Astrocyte (in vitro differentiated cells and primary cell): Measurements from ENCODE around the gene TTC34. TPM values are rescaled to one million over a fixed set of nuclear protein-coding genes. Genes with fewer than 3 reads are reported as not detected.
"Not testable (repeated sequence)": the region's sequence is repeated elsewhere in the genome, so short reads cannot be mapped to it uniquely, and the experiment has no call there.

Experiments
- DNase-seq: peaks from one replicate; pipeline ENCODE4 v3.0.0-alpha.2; 2010; ENCODE audit warnings: low read depth
- FAIRE-seq: peaks from 2 replicates; lab custom pipeline; 2011; peaks lifted over from hg19 to GRCh38; lab: Jason Lieb, UNC
- H2AFZ ChIP-seq: 2 replicates; pipeline ENCODE4 v1.6.0; 2012; ENCODE audit warnings: low read depth, low read length, inconsistent platforms
- H3K27ac ChIP-seq: 2 replicates; pipeline ENCODE4 v1.5.1; 2011; ENCODE audit warnings: low read depth, low read length, inconsistent platforms
- H3K27me3 ChIP-seq: 2 replicates; pipeline ENCODE4 v1.6.0; 2011; ENCODE audit warnings: low read length, inconsistent platforms; ENCODE audit not compliant: insufficient read depth
- H3K36me3 ChIP-seq: 2 replicates; pipeline ENCODE4 v1.5.1; 2011; ENCODE audit warnings: low read length, inconsistent platforms; ENCODE audit not compliant: insufficient read depth
- H3K4me1 ChIP-seq: 2 replicates; pipeline ENCODE4 v1.5.1; 2011; ENCODE audit warnings: low read length, inconsistent platforms; ENCODE audit not compliant: insufficient read depth
- H3K4me2 ChIP-seq: 2 replicates; pipeline ENCODE4 v1.6.0; 2012; ENCODE audit warnings: low read length, inconsistent platforms
- H3K4me3 ChIP-seq: 2 replicates; pipeline ENCODE4 v1.5.1; 2011; ENCODE audit warnings: low read depth, mild to moderate bottlenecking, low read length, inconsistent platforms; ENCODE audit not compliant: insufficient read depth
- H3K79me2 ChIP-seq: 2 replicates; pipeline ENCODE4 v1.6.0; 2012; ENCODE audit warnings: mild to moderate bottlenecking, low read length, inconsistent platforms; ENCODE audit not compliant: insufficient read depth
- H3K9ac ChIP-seq: 2 replicates; pipeline ENCODE4 v1.6.0; 2012; ENCODE audit warnings: mild to moderate bottlenecking, low read length, inconsistent platforms
- H3K9me3 ChIP-seq: 2 replicates; pipeline ENCODE4 v1.5.1; 2012; ENCODE audit warnings: low read depth, mild to moderate bottlenecking, low read length, inconsistent platforms; ENCODE audit not compliant: insufficient read depth
- H4K20me1 ChIP-seq: 2 replicates; pipeline ENCODE4 v1.6.0; 2012; ENCODE audit warnings: low read length, inconsistent platforms; ENCODE audit not compliant: insufficient read depth
- H3K27ac Mint-ChIP-seq: one replicate; pipeline ENCODE4 v1.8.0; 2021; ENCODE audit warnings: mild to moderate bottlenecking, mixed read lengths; ENCODE audit not compliant: unreplicated experiment
- H3K27me3 Mint-ChIP-seq: one replicate; pipeline ENCODE4 v1.8.0; 2021; ENCODE audit warnings: low read depth, mixed read lengths; ENCODE audit not compliant: unreplicated experiment
- H3K36me3 Mint-ChIP-seq: one replicate; pipeline ENCODE4 v1.8.0; 2021; ENCODE audit warnings: low read depth, mixed read lengths; ENCODE audit not compliant: unreplicated experiment
- H3K4me1 Mint-ChIP-seq: one replicate; pipeline ENCODE4 v1.8.0; 2021; ENCODE audit warnings: low read depth, mixed read lengths; ENCODE audit not compliant: unreplicated experiment
- H3K4me3 Mint-ChIP-seq: one replicate; pipeline ENCODE4 v1.8.0; 2021; ENCODE audit warnings: mild to moderate bottlenecking, moderate library complexity, mixed read lengths; ENCODE audit not compliant: unreplicated experiment
- H3K9me3 Mint-ChIP-seq: one replicate; pipeline ENCODE4 v1.8.0; 2021; ENCODE audit warnings: mild to moderate bottlenecking, mixed read lengths; ENCODE audit not compliant: unreplicated experiment
- total RNA-seq: library from RNA; stranded (reverse); gene quantifications from 2 replicates; pipeline ENCODE4 v1.2.1, GENCODE V29; 2021

Gene TTC34
- total RNA-seq, 1 donor from 2014 or later, result 0.39 TPM

DNA sequence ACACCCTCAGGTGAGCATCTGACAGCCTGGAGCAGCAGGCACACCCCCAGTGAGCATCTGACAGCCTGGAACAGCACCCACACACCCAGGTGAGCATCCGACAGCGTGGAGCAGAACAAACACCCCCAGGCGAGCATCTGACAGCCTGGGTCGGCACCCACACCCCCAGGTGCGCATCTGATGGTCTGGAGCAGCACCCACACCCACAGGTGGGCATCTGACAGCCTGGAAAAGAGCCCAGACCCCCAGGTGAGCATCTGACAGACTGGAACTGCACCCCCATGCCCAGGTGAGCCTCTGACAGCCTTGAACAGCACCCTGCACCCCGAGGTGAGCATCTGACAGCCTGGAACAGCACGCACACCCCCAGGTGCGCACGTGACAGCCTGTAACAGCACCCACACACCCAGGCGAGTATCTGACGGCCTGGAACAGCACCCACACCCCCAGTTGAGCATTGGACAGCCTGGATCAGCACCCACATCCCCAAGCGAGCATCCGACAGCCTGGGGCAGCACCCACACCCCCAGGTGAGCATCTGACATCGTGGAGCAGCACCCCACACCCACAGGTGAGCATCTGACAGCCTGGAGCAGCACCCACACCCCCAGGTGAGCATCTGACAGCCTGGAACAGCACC, 51.3 kb downstream of the TTC34 start:
- not testable (repeated sequence) for H3K79me2 ChIP-seq, H3K4me3 Mint-ChIP-seq, H3K36me3 Mint-ChIP-seq, H3K4me1 Mint-ChIP-seq, H3K27me3 Mint-ChIP-seq, H3K27ac ChIP-seq, H3K27me3 ChIP-seq, H4K20me1 ChIP-seq, H3K9me3 Mint-ChIP-seq, FAIRE-seq, H2AFZ ChIP-seq, H3K36me3 ChIP-seq, DNase-seq, H3K27ac Mint-ChIP-seq, H3K9ac ChIP-seq, H3K4me3 ChIP-seq, H3K9me3 ChIP-seq, H3K4me1 ChIP-seq, H3K4me2 ChIP-seq

DNA sequence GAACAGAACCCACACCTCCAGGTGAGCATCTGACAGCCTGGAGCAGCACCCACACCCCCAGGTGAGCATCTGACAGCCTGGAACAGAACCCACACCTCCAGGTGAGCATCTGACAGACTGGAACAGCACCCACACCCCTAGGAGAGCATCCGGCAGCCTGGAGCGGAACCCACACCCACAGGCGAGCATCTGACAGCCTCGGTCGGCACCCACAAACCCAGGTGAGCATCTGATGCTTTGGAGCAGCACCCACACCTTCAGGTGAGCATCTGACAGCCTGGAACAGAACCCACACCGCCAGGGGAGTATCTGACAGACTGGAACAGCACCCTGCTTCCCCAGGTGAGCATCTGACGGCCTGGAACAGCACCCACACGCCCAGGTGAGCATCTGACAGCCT, 52.9 kb downstream of the TTC34 start:
- not testable (repeated sequence) for H2AFZ ChIP-seq, H3K36me3 Mint-ChIP-seq, H3K79me2 ChIP-seq, H3K27ac Mint-ChIP-seq, FAIRE-seq, H3K9ac ChIP-seq, H3K36me3 ChIP-seq, H4K20me1 ChIP-seq, H3K4me3 Mint-ChIP-seq, H3K4me2 ChIP-seq, H3K4me3 ChIP-seq, H3K9me3 ChIP-seq, H3K27me3 ChIP-seq, H3K27me3 Mint-ChIP-seq, H3K4me1 Mint-ChIP-seq, H3K4me1 ChIP-seq, H3K27ac ChIP-seq, DNase-seq, H3K9me3 Mint-ChIP-seq

DNA sequence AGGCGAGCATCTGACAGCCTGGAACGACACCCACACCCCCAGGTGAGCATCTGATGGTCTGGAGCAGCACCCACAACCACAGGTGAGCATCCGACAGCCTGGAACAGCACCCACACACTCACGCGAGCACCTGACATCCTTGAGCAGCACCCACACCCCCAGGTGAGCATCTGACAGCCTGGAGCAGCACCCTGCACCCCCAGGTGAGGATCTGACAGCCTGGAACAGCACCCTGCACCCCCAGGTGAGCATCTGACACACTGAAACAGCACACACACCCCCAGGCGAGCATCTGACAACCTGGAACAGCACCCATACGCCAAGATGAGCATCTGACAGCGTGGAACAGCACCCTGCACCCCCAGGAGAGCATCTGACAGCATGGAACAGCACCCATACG, 106.7 kb downstream of the TTC34 start:
- DNase-seq, H3K4me3 Mint-ChIP-seq, H3K36me3 ChIP-seq, H3K27ac ChIP-seq, H2AFZ ChIP-seq, H3K9me3 Mint-ChIP-seq, H3K9ac ChIP-seq, H3K4me1 Mint-ChIP-seq, H3K27ac Mint-ChIP-seq, H3K36me3 Mint-ChIP-seq, H4K20me1 ChIP-seq, H3K79me2 ChIP-seq, H3K4me1 ChIP-seq, H3K27me3 ChIP-seq, H3K9me3 ChIP-seq, H3K27me3 Mint-ChIP-seq, FAIRE-seq, H3K4me2 ChIP-seq, H3K4me3 ChIP-seq: not testable (repeated sequence)

DNA sequence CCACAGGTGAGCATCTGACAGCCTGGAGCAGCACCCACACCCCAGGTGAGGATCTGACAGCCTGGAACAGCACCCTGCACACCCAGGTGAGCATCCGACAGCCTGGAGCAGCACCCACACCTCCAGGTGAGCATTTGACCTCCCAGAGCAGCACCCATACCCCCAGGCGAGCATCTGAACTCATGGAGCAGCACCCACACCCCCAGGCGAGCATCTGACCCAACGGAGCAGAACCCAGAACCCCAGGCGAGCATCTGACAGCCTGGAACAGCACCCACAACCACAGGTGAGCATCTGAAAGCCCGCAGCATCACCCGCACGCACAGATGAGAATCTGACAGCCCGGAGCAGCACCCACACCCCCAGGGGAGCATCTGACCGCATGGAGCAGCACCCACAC, 111.3 kb downstream of the TTC34 start:
- not testable (repeated sequence) for DNase-seq, H3K4me1 ChIP-seq, H3K4me3 Mint-ChIP-seq, H2AFZ ChIP-seq, H3K36me3 Mint-ChIP-seq, H3K36me3 ChIP-seq, H3K27me3 Mint-ChIP-seq, H3K27ac ChIP-seq, H3K79me2 ChIP-seq, H4K20me1 ChIP-seq, H3K9me3 Mint-ChIP-seq, H3K9me3 ChIP-seq, H3K27ac Mint-ChIP-seq, H3K4me2 ChIP-seq, H3K9ac ChIP-seq, H3K27me3 ChIP-seq, H3K4me3 ChIP-seq, FAIRE-seq, H3K4me1 Mint-ChIP-seq

DNA sequence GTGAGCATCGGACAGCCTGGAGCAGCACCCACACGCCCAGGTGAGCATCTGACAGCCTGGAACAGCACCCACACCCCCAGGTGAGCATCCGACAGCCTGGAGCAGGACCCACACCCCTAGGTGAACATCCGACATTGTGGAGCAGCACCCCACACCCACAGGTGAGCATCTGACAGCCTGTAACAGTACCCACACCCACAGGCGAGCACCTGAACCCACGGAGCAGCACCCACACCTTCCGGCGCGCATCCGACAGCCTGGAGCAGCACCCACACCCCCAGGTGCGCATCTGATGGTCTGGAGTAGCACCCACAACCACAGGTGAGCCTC, 113.2 kb downstream of the TTC34 start:
- not testable (repeated sequence) for FAIRE-seq, H3K27ac ChIP-seq, H2AFZ ChIP-seq, H3K4me3 Mint-ChIP-seq, H3K79me2 ChIP-seq, H3K27me3 Mint-ChIP-seq, H3K9me3 Mint-ChIP-seq, H3K27me3 ChIP-seq, DNase-seq, H3K4me1 Mint-ChIP-seq, H3K9me3 ChIP-seq, H3K9ac ChIP-seq, H3K4me2 ChIP-seq, H4K20me1 ChIP-seq, H3K27ac Mint-ChIP-seq, H3K36me3 Mint-ChIP-seq, H3K4me1 ChIP-seq, H3K36me3 ChIP-seq, H3K4me3 ChIP-seq

DNA sequence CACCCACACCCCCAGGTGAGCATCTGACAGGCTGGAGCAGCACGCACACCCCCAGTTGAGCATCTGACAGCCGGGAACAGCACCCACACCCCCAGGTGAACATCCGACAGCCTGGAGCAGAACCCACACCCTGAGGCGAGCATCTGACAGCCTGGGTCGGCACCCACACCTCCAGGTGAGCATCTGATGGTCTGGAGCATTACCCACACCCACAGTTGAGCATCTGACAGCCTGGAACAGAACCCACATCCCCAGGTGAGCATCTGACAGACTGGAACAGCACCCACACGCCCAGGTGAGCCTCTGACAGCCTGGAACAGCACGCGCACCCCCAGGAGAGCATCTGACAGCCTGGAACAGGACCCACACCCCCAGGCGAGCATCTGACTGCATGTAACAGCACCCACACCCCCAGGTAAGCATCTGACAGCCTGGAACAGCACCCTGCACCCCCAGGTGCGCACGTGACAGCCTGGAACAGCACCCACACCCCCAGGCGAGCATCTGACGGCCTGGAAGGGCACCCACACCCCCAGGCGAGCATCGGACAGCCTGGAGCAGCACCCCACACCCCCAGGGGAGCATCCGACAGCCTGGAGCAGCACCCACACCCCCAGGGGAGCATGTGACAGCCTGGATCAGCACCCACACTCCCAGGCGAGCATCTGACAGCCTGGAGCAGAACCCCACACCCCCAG, 113.7 kb downstream of the TTC34 start:
- not testable (repeated sequence) for H3K4me1 ChIP-seq, H3K4me3 ChIP-seq, H3K9ac ChIP-seq, H3K27me3 ChIP-seq, H3K27me3 Mint-ChIP-seq, H3K36me3 Mint-ChIP-seq, H3K4me3 Mint-ChIP-seq, DNase-seq, H3K9me3 Mint-ChIP-seq, H3K36me3 ChIP-seq, H2AFZ ChIP-seq, H3K4me2 ChIP-seq, H3K27ac ChIP-seq, H3K4me1 Mint-ChIP-seq, H3K79me2 ChIP-seq, FAIRE-seq, H3K9me3 ChIP-seq, H3K27ac Mint-ChIP-seq, H4K20me1 ChIP-seq
